HG03175 (cell line): Measurements from ENCODE around the gene PTPRZ1.

Experiments used
- ATAC-seq: cut with Tn5 transposase; IDR thresholded peaks from one replicate; pipeline ENCODE4 v1.9.1; 2021; ENCODE audit warnings: mild to moderate bottlenecking, moderate library complexity; ENCODE audit not compliant: unreplicated experiment

The PTPRZ1 gene

DNA sequence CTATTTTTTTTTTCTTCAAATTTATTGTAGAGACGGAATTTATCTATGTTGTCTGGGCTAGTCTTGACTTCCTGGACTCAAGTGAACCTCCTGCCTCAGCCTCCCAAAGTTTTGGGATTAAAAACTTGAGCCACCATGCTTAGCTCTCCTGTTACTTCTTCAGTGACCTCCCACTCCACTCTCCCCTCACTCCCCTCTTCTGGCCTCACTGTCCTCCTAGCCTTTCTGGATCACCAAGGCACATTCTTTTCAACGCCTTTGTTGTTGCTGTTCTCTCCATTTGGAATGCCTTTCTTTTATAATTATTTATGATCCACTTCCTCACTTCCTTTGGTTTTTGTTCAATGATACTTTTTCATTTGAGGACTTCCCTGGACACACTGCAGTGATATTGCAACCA is 17.9 kb downstream of the PTPRZ1 start:
- ATAC-seq: no peak

DNA sequence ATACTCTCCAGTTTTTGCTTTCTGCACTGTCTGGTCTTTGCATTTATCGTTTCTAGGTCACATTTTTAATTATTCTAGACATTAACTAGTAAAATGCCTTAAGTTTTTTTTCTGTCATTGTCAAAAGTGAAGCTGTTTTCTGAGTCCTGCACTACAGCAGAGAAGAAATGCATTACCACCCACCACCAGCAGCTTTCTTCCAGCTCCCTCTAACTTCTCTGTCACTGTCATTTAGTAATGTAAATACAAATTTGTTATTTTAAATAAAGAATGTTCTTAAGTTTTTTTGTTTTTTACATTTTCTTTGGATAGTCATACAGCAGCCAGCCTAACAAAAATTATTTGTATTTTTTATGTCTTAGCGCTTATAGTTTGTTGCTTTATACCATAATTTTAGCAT is 18.8 kb downstream of the PTPRZ1 start:
- no peak for ATAC-seq

DNA sequence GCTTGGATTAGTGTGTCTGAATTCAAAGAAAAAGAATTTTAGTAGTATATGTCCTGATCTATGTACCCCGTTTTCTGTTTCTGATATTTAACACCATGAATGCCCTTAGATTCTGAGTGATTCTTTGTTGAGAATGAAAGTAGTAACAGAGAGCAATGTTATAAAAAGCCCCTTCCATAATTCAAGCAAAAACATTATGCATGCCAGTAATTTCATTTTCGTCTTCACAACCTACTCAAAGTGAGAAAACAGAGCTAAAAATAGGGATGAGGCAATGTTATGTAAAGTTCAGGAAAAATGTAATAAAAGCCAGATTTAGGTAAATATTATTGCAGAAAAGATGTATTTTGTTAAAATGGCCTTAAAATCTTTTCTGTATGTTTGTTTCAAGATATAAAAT is 28.1 kb downstream of the PTPRZ1 start:
- ATAC-seq: peak; percentile 52

DNA sequence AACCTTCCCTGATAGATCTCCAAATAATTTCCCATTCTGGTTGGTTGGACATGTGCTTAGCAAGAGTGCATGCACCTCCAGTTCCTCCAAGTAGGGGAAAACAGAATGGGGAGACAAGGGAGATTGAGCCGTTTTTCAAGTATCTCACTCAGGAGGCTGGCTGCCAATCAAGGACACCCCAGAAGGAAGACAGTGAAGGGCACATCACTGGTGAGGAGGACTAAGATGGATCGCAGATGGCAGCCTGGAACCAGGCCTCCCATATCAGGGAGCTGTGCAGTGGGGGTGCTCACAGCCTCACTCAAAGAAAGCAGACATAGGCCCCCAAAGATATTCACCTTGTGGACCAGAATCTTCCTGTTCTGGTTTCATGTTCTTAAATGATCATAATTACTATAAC is 31.2 kb downstream of the PTPRZ1 start:
- no peak for ATAC-seq

DNA sequence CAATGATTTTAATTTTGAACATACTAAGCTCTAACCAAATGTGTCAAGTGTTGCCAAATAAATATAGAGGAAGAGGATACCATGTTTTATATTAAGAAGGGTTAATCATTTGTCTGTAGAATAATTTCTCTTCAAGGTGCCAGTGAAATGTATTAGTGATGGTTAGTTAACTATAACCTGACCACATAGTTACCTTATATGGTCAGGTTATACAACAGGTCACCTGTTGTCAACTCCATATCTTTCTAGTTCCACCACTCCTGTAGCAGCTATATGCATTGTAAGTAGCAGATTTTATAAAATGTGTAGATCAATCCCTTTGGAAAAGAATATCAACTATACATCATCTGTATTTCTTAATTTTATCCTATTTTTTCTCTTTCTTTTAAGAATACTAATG is 35.1 kb downstream of the PTPRZ1 start:
- no peak for ATAC-seq

DNA sequence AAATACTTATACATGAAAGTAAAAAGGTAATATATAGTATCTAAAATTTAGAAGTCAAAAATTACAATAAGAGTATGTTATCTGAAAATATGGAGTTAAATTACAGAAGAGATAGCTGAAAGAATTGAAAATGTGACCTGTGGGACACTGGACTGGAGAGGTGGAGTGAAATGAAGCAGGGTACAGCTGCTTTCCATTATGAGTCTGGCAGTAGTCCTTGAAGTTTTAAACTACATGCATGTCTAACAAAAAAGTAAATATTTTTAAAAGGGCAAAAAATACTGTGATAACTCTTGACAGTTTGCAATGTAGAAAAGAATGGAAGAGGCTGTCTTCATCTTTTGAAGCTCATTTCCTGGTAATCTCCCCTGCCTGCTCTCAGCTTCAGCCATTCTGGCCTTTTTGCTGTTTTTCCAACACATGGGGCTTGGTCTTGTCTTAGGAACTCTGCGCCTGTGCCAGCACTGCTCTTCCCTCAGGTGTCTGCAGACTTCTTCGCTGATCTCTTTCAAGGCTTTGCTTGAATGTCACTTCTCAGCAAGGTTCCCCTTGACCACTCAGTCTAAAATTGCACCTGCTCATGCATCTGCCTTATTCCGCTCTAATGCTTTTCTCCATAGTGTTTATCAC is 36.9 kb downstream of the PTPRZ1 start:
- ATAC-seq: no peak

DNA sequence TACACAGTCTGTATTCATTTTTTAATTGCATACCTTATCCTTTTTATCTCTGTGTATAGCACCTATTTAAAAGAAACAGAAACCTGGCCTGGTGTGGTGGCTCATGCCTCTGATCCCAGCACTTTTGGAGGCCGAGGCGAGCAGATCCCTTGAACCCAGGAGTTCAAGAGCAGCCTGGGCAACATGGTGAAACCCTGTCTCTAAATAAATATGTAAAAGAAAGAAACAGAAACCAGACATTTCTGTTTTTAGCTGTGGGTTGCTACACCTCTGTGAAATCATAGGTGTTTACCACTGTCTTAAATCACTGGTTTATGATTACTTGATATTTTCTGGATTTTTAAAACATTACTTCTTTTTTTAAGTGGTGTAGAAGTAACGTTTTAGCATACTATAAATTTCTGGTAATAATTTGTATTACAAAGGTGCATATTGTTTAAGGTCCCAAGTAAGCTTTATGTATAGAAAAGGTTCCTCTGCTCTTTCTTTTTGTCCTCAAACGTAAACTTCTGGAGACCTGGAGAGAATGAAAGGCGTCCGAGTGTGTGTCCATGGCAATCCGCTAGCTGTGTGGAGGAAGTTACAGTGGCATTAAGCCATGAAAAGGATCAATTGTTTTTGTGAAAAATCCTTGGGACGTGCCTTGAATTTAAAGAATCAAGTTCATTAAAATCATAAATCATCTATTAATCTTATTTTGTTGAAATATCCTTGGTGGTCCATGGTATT is 41.1 kb downstream of the PTPRZ1 start:
- ATAC-seq: no peak

DNA sequence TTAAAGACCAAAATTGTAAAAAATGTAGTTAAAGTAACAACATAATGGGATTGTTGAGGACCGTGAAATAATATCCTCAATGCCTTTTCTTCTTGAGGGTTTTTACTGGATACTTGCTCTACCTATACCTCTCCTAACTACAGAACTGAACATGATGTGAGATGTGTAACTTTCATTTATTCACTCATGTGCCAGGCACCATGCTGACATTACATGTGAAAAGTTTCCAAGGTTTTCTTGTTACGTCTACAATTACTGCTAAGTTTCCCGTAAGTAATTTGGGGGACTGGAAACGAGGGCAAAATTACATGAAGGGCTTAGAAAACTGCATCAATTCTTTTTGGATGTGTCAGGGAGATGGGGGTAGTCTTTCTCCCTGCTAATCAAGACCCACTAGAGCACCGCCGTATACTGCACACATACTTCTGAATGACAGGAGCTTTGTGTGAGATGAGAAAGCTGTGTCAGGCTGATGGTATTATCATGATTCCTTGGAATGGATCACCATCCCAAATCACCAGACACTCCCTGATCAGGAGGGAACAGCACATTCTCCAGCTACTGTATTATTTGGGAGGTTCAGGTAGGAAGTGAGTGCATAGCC is 41.8 kb downstream of the PTPRZ1 start:
- no peak for ATAC-seq

DNA sequence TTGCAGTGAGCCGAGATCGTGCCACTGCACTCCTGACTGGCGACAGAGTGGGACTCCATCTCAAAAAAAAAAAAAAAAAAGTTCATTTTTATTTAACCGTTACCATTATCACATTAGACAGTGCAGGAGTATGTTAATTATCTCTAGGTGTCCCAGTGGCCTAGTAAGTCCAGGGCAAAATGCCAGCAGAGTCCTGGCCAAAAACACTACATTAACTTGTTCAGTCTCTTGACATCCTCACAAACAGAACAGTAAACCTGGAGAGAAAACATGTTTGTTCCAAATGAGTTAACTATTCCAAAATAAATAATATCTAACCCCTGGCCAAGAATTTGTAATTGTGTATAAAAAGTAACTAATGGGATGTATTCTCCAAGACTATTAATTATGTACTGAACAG is 43.2 kb downstream of the PTPRZ1 start:
- ATAC-seq: no peak

DNA sequence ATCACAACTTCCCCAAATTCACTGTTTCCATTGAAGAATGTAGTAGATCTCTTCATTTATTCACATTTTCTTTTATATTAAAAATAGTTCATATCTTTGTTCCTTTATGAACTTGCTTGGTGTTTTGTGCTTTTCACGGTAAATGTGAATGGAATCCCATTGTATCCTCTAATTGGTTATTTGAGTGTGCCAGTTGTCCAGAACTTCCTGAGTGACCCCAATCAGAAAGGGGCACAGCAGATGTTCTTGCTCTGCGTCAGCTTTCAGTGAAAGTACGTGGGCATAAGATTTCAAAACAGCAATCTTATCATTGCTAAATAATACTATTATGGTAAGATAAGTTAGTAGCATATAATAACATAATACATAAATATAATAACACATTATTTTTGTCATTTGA is 47.0 kb downstream of the PTPRZ1 start:
- ATAC-seq: no peak

DNA sequence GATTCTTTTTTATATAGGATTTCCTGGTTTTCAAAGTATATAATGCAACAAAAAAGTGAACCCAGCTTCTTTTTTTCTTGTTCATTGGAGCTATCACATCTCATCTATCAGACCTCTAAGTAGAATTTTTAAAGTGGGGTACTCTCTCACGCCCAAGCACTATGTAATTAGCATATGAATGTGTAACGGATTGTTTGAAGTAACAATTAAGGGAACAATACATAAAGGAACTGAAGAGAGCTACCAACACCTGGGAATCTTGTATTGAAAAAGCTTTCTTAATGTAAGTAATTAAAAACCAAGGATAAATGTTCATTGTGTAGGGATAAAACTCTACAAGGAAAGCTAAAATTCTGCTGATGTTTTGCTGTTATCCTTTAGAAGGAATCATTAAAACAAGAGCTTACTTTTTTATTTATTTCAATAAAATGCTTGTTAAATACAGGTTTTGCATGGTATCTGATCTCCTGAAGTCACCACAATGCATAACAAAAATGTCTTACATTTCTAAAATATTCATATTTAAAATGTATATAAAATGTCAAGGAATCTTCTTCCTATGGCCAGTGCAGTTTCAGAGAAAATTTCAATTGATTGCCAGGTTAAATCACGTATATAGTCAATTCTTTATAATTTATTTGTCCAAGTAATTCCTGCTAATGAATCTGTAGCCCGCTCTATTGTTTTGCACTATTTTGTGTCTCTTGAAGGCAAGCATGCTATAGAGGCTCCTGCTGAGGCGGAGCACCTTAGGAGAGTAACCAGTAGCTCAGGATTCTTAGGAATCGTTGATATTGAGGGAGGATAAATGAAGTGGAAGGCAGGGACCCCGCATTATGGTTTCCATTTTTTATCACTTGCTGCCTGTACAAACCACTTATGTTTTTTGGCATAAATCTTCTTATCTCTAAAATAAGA is 51.6 kb downstream of the PTPRZ1 start:
- ATAC-seq: no peak

DNA sequence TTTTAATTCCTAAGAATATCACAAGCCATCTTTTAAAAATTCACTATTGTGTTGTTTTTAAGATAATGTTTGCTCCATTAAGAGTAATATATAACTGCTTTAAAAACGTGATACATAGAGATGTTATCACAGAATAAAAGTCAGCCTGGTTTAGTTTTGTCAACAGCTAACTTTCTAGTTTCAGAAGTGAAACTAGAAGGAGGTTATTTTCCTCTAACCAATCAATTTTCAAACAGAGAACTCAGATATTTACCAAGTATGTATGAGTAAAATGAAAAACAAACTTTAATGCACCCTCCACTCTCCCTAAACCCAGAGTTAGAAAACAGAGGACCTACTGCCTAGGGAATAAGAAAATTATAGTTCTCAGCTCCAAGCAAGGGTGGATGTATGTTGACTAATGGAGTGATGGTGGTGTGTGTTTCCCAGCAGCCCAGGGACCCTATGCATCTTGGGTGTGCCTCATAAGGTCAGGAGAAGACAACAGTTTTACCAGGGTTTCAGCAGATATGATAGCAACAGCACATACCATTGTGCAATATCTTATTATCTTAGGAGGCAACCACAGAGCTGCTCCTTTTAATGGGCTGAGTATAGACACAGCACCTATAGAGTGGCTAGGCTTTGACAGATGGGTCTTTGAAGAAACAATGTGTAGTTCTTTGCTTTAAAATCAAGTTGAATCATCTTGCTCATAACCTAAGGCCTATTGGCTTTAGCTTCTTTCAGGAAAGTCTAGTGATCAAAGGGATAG is 58.4 kb downstream of the PTPRZ1 start:
- no peak for ATAC-seq

DNA sequence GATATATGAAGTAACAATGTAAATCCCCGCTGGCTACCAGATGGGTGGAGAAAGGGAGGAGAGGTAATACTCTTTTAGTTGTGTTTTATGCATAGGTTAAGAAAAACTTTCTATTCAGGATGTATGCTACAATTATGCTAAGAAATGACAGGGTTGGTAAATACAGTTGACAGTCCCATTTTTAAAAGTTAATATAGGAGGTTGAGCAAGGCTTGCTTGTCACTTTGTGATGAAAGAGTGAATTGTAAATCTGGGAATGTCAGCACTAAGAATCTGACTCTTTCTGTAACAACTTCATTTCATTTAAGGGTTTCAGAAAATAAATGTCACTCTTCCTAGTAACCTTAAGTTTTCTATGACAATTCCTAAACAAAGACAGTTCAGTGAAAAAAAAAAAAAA is 59.8 kb downstream of the PTPRZ1 start:
- ATAC-seq: no peak

DNA sequence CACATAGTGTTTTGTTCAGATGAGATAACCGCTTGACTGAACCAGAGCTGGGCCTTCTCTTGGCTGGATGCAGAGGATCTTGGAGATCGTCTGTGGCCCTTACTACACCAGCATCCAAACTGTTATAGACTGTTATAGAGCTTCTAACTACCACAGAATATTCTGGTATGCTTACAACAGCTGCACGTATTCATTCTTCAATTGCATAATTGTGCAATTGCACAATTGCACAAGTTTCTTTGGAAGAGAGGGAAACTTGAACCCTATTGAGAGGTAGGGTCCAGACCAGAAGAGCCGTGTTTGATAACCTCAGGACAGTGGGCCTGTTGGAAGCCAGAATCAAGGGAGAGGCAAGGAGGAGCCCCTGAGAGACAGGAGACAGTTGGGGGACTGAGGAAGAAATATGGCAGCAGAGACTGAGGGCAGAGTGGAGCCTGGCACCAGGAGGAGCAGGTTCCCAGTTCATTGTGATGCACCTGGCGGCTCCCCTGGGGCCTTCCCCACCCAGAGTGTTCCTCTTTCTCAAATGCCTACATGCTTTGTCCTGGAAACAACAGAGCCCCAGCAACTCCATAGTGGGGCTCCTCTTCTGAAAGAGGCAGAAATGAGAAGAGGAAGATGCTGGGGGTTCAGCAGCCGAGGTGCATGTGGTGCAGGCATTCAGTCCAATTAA is 64.1 kb downstream of the PTPRZ1 start:
- ATAC-seq: no peak

DNA sequence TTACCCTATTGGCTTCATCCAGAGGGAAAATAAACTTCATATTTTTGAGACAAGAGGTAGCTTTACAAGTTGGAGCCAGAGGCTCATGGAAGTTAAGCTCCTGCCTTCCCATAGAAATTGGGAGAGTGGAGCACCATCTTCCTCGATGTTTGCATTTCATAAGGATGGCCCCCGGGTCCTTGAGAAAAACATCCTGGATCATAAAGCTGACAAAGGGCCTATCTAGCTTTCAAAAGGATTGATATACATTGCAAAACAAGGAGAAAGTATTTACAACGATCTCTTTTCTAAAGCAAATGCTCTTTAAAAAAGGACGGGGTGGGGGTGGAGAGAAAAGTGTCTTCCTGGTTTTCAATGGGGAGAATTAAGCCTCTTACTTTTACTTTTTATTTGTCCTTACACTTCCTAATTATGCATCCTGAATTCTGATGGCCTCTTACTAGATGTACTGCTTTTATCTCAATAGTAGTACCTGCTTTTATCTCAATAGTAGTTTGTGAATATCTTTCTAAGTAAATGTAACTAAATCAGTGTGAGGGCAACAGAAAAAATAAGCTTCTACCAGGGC is 65.6 kb downstream of the PTPRZ1 start:
- no peak for ATAC-seq

DNA sequence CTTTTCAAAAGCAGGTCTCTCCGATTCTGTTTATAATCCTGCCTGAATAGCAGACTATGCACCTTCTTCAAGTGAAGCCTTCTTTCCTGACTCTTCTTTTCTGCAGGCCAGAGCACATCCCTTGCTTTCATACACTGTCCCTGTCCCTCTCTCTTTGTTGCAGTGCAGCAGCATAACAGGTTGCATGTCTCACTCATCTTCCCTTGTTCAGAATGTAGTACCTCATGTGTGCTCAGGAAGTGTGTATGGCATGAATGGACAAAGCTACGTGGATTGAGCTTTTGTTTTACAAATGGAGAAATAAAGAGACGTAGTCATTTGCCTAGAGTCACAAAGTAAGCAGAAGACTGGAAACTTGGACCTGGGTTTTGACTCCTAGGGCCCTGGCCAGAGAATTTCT is 68.0 kb downstream of the PTPRZ1 start:
- ATAC-seq: no peak

DNA sequence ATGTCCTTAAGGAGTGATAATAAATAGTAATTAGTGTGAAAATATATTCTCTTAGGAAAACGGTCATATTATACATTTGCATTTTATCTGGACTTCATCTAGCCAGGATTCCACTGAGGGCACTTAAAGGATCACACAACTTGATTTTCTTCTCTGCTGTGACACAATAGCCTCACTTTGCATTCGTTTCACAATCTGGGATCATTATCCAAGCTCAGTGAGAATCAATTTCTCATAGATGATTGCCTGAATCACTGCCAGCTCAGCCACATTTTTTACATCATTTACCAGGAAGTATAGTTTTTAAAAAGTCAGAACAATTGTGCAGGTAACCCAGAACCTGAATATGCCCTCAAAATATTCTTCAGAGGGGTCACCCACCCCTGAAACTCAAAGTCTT is 68.9 kb downstream of the PTPRZ1 start:
- no peak for ATAC-seq

DNA sequence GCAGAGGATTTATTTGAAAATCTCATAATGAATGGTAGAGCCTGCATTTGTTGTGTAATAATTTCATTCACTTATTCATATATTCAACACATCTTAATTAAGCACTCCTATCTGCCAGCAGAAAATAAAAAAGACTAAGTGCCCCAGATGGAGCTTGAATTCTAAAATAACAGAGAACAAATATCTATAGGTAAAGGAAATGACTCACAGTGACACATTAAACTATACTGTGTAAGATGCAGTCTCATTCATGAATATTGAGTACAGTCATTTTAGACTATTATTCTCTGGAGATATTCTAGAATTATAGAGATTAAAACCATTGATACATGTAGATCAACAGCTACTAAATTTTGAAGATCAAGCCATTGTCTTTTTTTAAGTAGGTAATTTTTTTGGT is 72.1 kb downstream of the PTPRZ1 start:
- no peak for ATAC-seq

DNA sequence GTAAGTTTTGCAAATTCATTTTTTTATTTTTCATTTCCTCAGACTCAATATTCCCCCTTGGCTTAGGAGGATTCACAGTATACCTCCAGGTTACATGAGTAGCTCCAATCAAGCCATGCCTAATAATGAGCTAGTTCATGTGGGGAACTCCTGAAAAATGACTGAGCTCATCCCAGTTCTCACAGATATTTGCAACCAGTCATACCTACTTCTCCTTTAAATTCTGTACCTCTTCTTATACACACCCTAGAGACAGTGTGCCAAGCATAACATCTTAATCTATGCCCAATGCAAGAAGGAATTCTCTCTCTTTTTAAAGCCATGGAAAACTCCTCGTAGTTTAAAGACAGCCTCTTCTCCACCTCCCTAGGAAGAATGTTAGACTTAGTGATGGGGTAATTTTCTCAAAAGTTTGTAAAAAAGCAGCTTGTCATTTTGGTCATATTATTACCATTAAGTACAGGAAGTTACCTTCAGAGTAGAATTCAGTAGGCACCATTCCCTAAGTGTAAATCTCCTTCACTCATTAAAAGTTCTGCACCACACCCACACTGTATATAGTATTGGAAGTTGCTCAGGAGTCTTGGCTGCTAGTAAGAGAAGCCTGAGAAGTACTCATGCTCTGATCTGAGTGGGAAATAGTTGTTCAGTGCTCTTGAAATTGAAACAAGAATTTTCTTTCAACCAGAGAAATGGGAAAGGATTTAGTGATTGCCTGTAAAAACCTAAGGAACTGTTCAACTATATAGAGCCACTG is 72.7 kb downstream of the PTPRZ1 start:
- ATAC-seq: no peak
